ENCODE results near the gene SWAP70.

Gene SWAP70

GRCh38 chr11:9717040-9717357 lies 53.1 kb downstream of the SWAP70 start:
- no peak overlapping the region for H3K4me3 ChIP-seq (replicated peaks in 1 of 2; ENCODE audit: low read depth in 2 of 2, low read length in 2 of 2)
- no peak for DNase-seq (ENCODE audit: low read depth in 2 of 2)
- TF ChIP-seq CTCF (IDR thresholded peaks at IDR 0.05; ENCODE audit: low read depth, low read length) = no peak

DNA sequence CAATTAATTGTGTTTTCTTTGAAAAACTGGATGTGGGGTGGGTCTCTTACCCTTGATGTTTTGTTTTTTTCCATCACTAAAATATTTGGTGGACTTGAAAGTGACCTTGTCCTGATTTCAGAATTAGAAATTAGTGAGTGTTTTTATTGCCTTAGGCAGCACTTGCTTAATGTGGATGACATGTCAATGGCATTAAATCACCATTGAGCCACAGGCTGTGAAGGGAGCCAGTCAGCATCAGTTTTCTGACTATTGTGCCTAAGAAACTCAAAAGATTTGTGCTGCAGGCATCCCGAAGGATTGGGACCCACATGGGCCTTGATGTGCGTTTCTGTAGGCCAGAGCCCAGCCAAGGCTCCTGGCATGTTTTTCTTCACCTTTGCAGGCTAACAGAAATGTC lies 53.8 kb downstream of the SWAP70 start:
- H3K4me3 ChIP-seq (replicated peaks in 1 of 2; ENCODE audit: low read depth in 2 of 2, low read length in 2 of 2) = no peak overlapping the region
- no peak for DNase-seq (ENCODE audit: low read depth in 2 of 2)
- TF ChIP-seq CTCF (IDR thresholded peaks at IDR 0.05; ENCODE audit: low read depth, low read length) = no peak

- no peak for DNase-seq (ENCODE audit: low read depth in 2 of 2)
- H3K4me3 ChIP-seq (replicated peaks in 1 of 2; ENCODE audit: low read depth in 2 of 2, low read length in 2 of 2) = no peak overlapping the region
- TF ChIP-seq CTCF (IDR thresholded peaks at IDR 0.05; ENCODE audit: low read depth, low read length) = no peak
Measured at GRCh38 chr11:9718147-9718546, 54.3 kb downstream of the SWAP70 start.

DNA sequence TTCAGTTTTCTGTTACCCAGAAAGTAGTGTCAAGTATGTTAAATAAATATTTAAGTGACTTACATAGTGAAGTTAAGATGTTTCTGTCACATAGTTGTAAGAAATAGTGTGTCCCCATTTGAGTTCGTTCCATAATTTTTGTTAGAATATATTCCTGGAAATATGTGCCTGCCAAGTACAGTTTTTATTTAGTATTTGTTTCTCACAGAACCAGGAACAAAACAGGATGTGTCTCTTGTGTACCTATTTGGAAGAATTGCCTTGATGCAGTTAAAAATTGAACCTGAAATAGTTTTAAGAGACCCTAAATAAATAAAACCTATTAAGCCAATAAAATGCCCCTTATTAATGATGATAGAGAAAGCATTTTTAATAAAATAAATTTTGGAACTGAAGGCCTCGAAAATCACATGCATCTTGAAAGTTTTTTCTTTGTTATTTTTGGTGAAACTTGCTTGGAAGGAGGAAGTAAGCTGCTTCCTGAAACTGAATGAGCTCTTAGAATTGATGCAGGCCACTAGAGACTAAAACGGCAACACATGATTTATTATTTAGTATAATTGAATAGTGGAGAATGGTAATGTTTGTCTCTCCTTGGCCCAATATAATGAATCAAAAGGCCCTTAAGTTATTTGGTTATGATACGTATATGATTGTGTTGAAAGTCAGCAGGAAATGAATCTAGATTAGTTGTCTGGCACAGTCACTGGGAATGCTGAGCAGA lies 55.9 kb downstream of the SWAP70 start:
- DNase-seq (ENCODE audit: low read depth in 2 of 2) = peak in 1 of 2 donors; percentile 25
- no peak for TF ChIP-seq CTCF (IDR thresholded peaks at IDR 0.05; ENCODE audit: low read depth, low read length)
- H3K4me3 ChIP-seq (replicated peaks in 1 of 2; ENCODE audit: low read depth in 2 of 2, low read length in 2 of 2) = no peak overlapping the region

- DNase-seq (ENCODE audit: low read depth in 2 of 2) = no peak
Measured at GRCh38 chr11:9720290-9720630, 56.4 kb downstream of the SWAP70 start.

DNA sequence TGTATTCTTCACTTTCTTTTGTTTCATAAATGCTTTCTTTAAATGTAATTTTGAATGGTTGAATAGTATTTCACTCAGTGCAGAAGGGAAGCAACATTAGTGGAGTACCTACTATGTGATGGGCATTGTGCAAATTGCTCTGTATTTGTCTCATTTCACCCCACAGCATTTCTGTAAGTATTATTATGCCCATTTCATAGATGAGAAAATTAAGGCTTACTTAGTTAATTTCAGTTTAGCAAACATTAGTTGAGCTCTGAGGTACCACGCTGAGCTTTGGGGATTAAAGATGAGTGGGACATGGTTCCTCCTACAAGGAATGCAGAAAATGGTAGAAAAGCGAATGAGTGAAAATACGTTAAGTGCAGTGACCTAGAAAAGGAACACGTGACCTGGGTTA lies 58.1 kb downstream of the SWAP70 start:
- no peak for DNase-seq (ENCODE audit: low read depth in 2 of 2)
- H3K4me3 ChIP-seq (replicated peaks in 1 of 2; ENCODE audit: low read depth in 2 of 2, low read length in 2 of 2) = no peak overlapping the region
- no peak for TF ChIP-seq CTCF (IDR thresholded peaks at IDR 0.05; ENCODE audit: low read depth, low read length)

More at GRCh38 chr11:9720290-9720630, 56.4 kb downstream of the SWAP70 start:
- TF ChIP-seq CTCF (IDR thresholded peaks at IDR 0.05; ENCODE audit: low read depth, low read length) = no peak
- no peak overlapping the region for H3K4me3 ChIP-seq (replicated peaks in 1 of 2; ENCODE audit: low read depth in 2 of 2, low read length in 2 of 2)

DNA sequence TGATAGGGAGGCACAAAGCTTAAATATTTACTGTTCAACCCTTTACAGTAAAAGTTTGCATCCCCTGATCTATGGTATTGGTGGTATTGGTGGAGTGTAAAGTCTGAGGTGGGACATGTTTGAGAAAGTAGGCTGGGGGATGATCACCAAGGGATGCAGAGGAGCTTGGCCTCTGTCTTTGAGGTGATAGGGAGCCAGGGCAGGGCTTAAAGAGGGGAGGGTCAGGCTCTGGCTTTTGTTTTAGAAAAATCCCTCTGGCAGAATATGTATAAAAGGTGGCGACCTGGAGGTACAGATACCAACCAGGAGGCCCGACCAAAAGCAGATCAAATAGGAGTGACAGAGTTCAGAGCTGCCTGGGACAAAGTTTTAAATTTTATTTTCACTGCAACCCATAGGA lies 59.0 kb downstream of the SWAP70 start:
- no peak for DNase-seq (ENCODE audit: low read depth in 2 of 2)
- TF ChIP-seq CTCF (IDR thresholded peaks at IDR 0.05; ENCODE audit: low read depth, low read length) = no peak
- no peak overlapping the region for H3K4me3 ChIP-seq (replicated peaks in 1 of 2; ENCODE audit: low read depth in 2 of 2, low read length in 2 of 2)
